DMS53 treated with DMSO at 0.1 percent for 48 hours (cell line): Measurements from ENCODE around the gene WIZ.

Source experiments
- DNase-seq: peaks from one replicate; lab custom pipeline; 2025; ENCODE audit not compliant: unreplicated experiment; lab: John Stamatoyannopoulos, UW

Gene WIZ

DNA sequence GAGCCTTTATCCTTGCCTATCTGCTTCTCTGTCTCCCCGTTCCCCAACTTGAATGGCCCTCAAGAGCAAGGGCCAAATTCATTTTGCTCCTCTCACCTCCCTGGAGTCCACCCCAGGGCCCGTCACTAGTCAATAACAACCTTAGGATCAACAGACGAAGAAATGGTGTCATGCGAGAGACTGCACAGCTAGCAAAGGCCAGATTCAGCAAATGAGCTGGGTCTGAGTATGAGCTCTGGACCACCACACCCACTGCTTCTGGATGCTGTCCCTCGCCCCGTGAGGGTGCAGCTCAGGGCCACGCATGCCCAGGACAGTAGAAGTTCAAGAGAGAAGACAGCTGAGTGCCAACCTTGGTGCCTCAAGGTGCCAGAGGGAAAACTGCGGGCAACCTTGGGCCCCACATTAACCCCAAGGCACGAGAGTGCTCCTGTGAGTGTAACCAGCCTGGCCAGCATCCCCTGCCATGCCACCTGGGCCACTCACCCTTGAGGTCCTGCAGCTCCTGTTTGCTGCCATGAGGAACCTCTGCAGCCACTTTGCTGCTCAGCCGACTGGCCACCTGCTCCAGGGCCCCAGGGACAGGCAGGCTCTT lies 19.1 kb downstream of the WIZ start:
- DNase-seq: no peak

DNA sequence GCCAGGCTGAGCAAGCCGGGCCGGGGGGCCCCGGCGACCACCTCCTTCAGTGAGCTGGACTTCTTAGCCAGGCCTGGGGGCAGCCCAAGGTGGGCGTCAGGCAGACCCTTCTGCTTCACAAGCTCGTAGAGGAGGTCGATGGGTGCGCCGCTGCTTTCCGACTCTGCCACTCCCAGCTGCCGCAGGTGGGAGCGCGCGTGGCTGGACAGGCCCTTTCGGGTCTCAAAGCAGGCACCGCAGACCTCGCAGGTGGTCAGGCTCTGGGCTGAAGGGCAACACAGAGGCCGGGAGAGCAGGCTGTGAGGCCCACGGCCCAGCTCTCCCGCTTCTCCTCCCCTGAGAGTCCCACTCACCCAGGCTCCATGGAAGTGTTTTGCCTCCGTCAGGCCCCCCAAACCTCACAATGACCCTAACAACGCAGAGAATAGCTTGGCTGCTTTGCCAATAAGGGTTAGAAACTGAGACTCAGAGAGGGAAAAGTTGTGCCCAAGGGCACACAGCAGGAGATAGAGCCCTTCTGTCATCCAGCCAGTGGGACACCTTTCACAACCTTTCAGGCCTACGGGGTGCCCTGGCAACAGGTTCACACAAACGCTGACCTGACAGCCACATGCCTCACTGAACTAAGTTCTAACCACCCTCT lies 19.8 kb downstream of the WIZ start:
- DNase-seq: no peak

DNA sequence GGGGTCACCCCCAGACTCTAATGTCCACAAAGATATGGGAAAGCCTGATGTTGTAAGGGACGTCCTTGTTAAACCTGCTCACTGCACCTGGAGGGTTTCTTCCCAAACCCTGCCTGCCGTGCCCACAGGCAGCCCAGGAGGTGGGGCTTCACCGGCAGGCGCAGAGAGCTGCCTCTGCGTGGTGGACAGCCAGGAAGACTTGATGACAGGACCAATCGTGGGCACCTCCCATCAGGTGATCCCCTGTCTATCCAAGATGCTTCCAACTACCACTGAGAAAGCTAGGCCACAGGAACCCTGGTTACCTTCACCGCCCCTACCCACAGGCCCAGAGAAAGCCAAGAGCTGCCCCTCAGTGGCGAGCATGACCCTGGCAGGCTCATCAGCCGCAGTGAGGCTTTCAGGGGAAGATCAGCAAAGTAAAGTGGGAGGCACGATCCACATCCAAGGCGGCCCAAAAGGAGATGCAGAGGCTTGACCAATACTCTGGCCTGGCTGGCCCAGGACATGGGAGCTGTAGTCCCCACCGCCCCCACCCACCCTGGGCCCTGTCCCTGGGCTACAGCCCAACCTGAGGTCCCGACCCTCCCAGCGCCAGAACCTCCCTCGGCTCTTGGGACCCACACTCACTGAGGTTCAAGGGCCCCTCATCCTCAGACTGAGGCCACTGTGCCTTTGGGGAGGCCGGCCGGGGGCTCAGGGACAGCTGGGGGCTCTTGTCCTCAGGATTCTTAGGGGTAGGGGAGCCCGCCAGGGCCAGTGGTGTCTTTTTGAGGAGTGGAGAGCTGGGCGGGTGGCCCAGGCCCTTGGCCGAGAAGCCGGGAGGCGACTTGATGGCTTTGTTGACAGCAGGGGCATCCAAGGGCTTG lies 20.6 kb downstream of the WIZ start:
- no peak for DNase-seq

DNA sequence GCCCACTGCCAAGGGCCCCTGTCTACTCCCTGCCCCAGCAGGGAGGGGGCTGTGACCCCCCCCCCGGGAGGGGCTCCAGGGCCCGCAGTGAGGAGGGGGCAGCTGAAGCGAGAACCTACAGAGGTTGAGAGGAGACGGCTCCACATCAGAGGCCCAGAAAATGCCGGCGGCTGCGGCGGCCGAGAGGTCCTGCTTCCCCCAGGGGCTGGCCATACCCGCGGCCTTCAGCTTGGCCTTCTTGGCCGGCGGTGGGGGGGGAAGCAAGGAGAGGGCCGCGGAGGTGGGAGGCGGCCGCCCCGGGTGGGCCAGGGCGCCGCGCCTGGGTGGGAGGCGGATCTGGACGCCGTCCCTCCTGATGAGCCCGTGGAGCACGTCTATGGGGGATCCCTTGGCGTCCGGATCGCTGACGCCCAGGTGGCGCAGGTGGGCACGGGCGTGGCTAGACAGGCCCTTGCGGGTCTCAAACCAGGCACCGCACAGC lies 21.7 kb downstream of the WIZ start:
- no peak for DNase-seq

DNA sequence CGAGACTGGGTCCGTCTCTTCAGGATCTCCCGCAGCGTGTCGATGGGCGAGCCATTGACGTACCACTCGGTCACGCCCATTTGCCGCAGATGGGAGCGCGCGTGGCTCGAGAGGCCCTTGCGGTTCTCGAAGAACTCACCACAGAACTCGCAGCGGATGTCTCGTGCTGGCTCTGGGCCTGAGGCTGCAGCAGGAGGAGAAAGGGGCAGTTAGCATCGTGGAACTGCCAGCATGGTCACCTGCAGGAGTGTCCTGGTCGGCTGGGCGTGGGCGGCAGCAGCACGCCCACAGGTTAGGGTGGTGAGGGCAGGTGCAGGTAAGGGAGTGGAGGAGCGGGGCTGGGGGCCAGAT lies 22.4 kb downstream of the WIZ start:
- DNase-seq: no peak

DNA sequence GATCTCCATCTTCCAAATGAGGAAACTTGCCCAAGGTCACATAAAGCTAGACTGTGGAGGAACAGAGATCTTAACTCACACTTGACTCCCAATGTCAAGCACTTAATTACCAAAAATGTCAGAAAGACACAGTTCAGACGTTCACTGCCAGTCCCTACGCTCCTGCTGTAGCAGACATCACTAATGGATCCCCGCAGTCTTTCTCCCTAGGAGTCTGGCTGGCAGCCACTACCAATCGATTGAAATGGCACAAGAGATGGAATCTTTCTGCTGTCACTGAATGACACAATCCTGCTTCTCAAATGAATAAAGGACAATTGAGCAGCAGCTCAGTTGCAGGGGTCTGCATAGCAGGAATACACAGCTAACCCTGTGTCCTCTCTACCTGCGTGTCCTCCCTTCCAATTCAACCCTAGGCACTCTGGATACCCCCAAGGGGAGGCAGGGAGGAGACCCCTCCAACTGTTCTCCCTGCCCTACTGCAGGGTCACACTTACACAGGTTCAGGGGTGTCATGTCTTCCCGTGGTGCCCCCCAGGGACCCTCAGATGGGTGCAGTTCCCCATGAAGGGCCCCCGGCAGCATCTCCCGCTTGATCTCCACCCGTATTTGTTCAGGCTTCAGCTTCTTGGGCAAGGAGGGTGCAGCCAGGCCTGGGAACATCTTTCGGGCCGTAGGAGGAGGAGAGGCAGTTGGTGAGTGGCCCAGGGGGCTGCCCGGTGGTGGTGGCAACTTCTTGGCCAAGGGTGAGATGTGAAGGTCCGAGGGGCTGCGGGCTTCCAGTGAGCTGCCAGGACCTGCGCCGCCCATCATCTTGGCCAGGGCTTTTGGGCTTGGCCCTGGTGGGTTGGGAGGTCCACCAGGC lies 23.0 kb downstream of the WIZ start:
- DNase-seq: no peak

DNA sequence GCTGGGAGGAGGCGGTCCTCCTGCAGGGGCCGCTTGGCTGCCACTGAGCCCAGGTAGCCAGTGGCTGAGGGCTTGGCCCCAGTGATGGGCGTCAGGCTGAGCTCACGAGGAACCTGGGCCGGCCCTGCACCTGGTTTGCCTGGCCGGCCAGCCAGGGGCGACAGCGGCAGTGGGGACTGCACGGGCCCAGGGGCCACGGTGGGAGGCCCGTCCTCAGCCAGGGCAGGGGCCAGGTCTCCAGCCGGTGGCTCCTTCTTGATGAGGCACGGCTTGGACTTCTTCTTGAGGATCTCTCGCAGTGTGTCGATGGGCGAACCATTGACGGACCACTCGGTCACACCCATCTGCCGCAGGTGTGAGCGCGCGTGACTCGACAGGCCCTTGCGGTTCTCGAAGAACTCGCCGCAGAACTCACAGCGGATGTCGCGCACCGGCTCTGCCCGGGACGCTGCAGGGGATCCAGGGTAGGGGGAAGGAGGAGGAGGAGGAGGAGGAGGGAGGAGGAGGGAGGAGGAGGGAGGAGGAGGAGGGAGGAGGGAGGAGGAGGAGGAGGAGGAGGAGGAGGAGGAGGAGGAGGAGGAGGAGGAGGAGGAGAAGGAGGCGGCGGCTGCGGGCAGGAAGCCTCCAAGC lies 24.3 kb downstream of the WIZ start:
- DNase-seq: no peak

DNA sequence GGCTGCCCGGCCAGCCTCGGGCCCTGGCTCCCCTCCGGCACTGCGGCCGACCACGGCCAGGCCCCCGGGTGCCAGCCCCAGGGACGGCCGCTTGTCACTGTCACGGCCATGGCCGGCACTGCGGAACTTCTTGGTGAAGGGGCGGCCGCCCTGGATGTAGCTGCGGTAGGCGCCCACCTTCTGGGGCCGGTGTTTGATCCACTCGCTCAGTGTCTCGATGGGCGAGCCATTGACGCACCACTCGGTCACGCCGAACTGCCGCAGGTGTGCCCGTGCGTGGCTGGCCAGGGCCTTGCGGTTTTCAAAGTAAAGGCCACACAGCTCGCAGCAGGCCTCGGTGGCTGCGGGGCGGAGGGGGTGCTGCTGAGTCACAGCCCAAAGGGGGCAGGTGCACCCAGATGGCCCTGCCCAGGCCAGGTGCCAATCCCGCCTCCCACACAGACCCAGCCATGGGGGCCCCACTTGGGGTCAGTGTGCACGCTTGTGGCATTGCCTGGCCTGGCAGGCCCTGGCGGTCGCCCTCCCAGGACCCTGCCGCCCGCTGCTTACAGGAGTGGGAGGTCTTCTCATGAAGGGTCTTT lies 25.0 kb downstream of the WIZ start:
- DNase-seq: no peak

DNA sequence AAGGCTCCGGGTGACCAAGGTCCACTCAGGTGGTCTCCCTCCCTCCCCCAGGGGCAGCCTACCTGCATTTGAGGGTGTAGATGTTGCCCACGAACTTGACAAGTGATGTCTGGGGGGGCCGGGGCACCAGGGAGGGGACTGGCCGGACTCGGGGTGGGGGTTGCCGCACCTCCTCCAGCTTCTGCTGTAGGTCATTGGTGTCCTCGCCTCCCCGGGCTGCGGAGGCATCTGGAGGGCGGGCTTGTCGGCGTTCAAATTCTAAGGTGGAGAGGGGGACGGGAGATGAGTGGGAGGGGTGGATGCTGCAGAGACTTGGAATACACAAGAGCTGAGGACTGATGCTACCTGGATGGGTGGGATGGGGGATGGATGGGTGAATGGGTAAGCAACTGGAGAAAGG lies 25.6 kb downstream of the WIZ start:
- no peak for DNase-seq

DNA sequence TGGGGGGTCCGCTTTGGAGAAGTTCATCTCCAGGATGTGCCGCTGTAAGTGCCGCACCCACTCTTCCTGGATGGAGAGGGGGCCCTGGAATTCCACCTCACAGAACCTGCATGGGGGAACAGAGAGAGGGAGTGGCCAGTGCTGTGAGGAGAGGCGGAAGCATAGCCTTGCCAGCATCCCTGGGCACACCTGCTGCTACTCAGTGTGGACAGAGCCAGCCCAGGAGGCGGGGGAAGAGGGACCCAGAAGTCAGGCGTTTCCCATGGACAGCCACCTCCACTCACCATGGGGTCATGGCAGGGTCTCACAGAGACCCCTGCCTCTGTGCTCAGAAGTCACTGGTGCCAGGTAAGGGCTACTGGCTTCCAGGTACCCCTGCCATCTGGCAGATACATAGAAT lies 26.6 kb downstream of the WIZ start:
- no peak for DNase-seq

DNA sequence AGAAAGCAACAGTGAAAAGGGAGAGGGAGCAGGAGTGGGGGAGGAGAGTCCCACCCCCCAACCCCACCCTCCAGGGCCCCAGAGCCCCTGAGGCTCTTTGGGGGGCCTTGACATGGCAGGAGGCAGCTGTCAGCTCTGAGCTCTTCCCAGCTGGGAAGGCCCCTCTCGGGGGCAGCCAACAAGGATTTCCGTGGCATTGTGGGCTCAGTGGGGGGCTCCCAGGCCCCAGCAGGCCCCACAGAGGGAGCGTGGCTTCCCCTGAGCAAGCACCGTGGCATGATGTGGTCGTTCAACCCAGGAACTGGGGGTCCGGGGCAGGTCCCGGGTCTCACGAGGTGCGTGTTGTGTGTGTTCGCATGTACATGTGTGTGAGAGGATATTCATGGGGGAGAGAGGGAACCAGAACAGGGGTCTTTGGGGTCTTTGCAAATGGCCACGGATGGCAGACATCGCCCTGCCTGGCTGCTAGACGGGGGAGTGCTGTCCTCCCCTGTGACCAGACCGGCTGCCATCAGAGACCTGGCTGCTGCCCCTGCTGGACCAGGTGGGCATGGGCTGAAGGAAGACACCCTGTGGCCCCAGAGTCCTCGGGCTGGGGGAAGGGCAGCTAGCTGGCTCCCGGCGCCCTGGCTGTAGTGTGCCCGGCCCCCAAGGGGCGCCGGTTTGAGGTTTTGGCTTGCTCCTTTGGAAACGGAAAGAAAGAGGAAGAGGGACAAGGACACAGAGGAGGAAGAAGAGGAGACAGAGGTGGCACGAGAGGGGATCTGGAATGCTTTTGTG lies 27.3 kb downstream of the WIZ start:
- no peak for DNase-seq

DNA sequence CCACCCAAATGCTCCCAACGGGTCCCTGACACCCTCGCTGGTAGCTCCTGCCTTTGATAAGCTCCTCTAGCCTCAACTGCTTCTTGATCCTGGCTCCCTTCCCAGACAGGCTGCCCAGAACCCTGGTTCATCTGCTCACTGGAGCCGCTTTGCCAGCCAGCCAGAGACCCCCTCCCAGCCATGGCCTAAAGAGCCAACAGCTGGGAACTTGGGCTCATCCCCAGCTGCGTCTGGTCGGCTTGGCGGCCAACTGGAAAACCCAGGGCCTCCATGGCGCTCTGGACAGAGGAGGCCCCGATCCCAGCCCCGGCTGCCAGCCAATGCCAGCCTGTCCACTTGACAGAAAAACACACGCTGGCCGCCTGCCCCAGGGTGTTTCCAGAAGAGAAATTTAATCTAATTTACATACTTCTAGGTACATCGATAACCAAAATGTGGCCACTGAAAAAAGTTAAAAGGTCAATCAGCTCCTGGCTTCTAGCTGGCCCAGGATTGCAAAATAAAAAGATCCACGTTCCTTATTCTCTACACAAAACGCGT lies 28.0 kb downstream of the WIZ start:
- DNase-seq: no peak

DNA sequence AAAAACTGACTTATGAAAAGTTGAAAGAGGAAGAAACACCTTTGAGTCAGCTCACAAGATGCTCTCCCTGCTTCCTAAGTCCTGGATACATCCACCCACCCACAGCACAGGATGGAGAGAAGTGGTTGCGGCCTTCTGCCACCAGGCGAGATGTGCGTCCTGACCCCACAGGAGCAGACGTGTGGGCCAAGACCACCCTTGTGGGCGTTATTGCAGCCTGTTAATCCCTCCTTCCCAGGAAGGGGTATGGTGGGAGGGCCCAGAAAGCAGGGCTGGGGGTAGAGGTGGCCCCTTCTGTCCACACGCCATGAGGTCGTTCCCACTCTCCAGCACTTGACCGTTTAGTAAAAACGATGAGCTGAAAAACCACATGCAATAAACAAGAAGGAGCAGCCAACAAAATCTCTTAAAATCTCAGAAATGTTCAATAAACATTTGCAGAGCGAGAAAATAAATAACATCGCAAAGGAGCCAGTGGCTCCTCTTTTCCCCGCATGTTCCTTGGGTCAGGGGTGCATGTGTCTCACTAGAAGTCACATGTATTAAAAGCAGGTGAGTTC lies 28.5 kb downstream of the WIZ start:
- no peak for DNase-seq

DNA sequence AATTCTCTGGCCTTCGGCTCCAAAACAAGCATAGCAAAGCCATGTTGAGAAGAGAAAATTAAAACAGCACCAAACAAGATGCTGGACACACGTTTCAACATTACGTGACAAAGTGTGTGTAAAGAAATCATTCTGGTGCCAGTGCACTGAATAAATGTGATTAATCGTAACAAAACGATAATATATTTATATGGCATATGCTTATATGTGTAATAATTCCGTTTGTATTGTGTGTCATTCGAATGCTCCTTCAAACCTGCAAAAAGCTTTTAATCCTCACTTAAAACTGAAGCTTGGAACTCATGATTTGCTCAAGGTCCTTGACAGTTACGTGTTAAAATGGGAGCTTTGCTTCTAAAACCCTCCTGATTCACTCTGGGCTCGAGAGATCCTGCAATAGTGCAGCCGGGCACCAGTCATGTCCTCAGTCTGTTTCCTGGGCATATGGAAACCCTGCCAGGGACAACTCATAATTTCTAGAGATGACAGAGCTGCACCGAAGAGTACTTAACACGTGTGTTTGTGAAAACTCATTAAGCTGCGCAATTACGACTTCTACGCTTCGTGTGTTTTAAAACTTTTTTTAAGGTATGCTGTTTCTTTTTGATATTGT lies 30.2 kb downstream of the WIZ start:
- DNase-seq: peak; percentile 4

DNA sequence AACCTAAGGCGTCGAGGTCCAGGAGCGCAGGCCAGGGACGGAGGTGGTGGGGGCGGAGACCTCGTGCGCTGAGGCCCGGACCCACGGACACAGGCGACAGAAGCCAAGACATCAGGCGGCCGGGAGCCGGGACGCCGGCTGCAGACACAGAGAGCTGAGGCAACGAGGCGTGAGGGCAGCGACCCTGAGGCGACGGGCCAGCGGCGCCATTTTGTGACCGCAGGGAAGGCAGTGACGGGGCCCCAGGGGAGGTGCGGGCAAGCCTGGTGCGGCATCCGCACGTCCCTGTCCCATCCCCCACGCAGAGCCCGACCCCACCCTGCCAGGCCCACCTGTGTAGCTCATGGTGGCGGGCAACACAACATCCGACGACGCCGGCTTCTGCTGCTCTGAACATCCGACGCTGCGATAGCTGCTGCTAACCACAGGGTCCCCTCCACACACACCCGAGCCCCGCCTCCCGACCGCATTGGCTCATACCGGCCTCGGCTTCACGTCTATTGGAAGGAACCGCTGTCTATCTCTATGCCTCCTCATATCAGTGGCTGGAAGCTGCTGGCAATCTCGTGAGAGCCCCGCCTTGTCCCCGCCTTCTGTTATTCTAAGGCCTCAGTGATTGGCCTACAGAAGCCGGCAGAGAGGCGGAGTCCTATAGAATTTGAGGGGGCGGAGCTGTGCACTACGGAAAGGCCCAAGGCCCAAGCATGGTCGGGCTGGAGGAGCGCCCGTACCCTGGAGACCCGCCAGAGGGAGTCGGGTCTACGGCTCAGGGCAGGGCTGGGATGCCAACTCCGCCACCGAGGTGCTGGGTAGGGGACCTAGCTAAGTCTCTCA lies 31.0 kb downstream of the WIZ start, which contains the start of gene AKAP8L:
Gene AKAP8L (minus strand): TSS at position 410 of the 834 bp plus-strand sequence. CDS start 65 bp downstream, at position 345.
- DNase-seq: peak; percentile 94

DNA sequence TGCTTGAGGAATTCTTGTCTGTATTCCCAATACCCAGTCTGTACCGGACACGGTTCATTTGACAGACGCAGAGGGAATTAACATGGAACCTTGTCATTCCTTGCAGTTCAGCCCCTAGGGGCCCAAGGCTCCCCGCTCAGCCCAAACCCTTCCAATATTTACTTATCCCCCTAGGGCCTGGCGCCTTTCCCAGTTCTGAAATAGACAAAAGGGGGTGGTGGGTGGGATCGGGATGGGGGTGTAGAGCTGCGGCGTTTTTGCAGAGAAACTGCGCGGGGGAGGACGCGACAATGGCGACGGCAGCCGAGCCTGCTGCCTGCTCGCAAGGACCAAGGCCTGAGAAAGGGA lies 31.6 kb downstream of the WIZ start:
- no peak for DNase-seq

DNA sequence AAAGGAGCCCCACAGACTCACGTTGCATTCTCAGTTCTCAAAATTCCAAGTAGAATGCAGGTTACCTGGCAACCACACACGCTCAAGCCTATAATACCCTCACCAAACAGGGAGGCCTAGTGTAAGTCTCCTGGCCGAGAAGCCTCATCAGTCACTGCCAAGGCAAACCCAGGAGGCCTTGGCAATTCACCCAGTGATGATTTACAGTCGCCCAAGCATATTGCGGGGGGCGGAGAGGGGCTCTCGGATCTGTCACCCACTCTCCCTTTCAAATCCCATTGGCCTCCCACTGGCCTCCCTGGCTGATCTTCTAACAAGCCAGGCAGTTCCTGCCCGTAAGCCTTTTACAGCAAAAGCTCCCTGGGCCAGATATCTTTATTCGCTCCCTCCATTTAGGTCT lies 32.1 kb downstream of the WIZ start:
- no peak for DNase-seq

DNA sequence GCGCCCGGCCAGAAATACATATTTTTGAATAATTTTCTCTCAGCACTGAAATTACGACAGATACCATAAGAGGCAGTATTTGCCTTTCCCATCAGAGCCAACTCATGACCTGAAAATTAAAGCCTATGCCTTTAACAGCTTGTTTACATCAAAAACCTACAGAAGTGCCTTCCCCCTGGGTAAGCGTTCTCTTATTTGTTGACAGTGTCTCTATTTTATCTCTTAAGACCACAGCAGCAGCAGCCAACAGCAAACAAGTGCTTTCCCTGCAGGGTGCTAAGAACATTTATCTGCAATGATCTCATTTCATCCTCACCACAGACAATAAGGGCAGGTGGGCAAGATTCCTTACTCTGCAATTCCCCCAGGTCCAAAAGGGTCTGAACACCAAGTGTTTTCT lies 36.9 kb downstream of the WIZ start:
- DNase-seq: no peak
